Lower leg skin (tissue), 3 donors: ENCODE data around the gene NTNG1.

Experiments used
- CTCF ChIP-seq, 3 donors: fragments of 450-650 bp; IDR thresholded peaks; one replicate each; pipeline ENCODE4 v1.5.1; 2016; ENCODE audit warnings: antibody characterized with exemption in 3 of 3, mild to moderate bottlenecking in 3 of 3, moderate library complexity in 2 of 3
- POLR2A ChIP-seq, 2 donors: fragments of 450-650 bp; IDR thresholded peaks; one replicate each; pipeline ENCODE4 v1.6.1; 2016 to 2017; ENCODE audit warnings: antibody characterized with exemption in 2 of 2, mild to moderate bottlenecking in 1 of 2, moderate library complexity in 1 of 2

DNA sequence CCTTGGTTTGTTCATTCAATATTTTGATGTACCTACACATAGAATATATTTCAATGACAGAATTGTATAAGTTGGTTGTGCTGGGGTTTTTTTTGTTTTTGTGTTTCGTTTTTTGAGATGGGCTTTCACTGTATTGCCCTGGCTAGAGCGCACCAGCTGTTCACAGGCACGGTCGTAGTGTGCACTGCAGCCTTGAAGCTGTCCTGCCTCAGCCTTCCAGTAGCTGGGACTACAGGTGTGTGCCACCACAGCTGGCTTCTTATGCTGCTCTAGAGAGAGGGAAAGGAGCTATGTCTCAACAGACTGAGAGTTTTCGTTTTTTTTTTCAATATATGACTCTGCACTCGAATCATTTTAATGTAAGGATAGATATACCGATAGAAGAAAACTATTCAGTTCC lies 102.6 kb downstream of the NTNG1 start:
- TF ChIP-seq CTCF (IDR thresholded peaks at IDR 0.05), result no peak
- TF ChIP-seq POLR2A (IDR thresholded peaks at IDR 0.05), result no peak
